Ishikawa (cell line): ENCODE results near the gene STAB1.

Source experiments
- CEBPB ChIP-seq: IDR thresholded peaks from 2 replicates; pipeline ENCODE4 v1.6.1; 2012
- EP300 ChIP-seq: IDR thresholded peaks from 2 replicates; pipeline ENCODE4 v1.6.1; 2012; ENCODE audit warnings: borderline replicate concordance
- FOXM1 ChIP-seq: IDR thresholded peaks from 2 replicates; pipeline ENCODE4 v1.6.1; 2012; ENCODE audit warnings: low read depth, borderline replicate concordance
- TAF1 ChIP-seq: IDR thresholded peaks from 2 replicates; pipeline ENCODE4 v1.6.1; 2012; ENCODE audit warnings: low read depth, mild to moderate bottlenecking
- TF ChIP-seq, protein P1 (sequence below): IDR thresholded peaks from 2 replicates; pipeline ENCODE4 v1.6.1; 2012
- TF ChIP-seq, protein P2 (sequence below): IDR thresholded peaks from 2 replicates; pipeline ENCODE4 v1.6.1; 2012

DNA sequence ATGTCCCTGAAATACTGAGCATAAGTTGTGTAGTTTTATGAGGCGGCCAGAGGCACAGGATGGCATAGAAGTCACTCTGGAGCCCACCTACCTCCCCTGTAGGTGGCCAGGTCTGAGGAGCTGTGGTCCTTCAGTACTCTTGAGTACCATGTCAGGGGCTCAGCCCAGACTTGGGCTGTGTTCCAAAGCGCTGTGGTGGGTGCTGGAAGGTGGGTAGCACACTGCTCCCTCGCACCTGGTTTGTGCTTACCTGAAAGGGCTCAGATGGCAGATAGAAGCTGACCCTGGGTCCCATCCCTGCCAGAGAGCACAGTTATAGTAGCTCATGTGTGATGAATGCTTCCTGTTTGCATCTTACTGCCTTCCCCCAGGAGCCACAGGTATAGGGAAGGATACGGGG is 24.2 kb upstream of the STAB1 start:
- TF ChIP-seq, protein P1, sequence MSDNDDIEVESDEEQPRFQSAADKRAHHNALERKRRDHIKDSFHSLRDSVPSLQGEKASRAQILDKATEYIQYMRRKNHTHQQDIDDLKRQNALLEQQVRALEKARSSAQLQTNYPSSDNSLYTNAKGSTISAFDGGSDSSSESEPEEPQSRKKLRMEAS: no peak
- TF ChIP-seq CEBPB (no peak), TAF1 (no peak), FOXM1 (no peak), EP300 (no peak)
- TF ChIP-seq, protein P2, sequence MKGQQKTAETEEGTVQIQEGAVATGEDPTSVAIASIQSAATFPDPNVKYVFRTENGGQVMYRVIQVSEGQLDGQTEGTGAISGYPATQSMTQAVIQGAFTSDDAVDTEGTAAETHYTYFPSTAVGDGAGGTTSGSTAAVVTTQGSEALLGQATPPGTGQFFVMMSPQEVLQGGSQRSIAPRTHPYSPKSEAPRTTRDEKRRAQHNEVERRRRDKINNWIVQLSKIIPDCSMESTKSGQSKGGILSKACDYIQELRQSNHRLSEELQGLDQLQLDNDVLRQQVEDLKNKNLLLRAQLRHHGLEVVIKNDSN: no peak
